ENCODE measurements around the gene RSPH6A. TPM values are rescaled to one million over a fixed set of nuclear protein-coding genes. Genes with fewer than 3 reads are reported as not detected.
A peak's percentile ranks its signal among the peaks of the same experiment; 100 is the strongest.
"Not testable (repeated sequence)": the region's sequence is repeated elsewhere in the genome, so short reads cannot be mapped to it uniquely, and the experiment has no call there.

The RSPH6A gene
- polyA plus RNA-seq, 4 donors: not detected

GRCh38 chr19:45804959-45805230 lies 10.2 kb downstream of the RSPH6A start:
- no peak for DNase-seq (ENCODE audit: low read depth in 4 of 4, low spot score in 2 of 4)

GRCh38 chr19:45804140-45804958 lies 10.8 kb downstream of the RSPH6A start:
- no peak for DNase-seq (ENCODE audit: low read depth in 4 of 4, low spot score in 2 of 4)

- no peak for DNase-seq (ENCODE audit: low read depth in 4 of 4, low spot score in 2 of 4)
Measured at GRCh38 chr19:45801603-45802175, 13.4 kb downstream of the RSPH6A start.

- DNase-seq (ENCODE audit: low read depth in 4 of 4, low spot score in 2 of 4): no peak
Measured at GRCh38 chr19:45800070-45800553, 15.0 kb downstream of the RSPH6A start.

GRCh38 chr19:45799541-45799940 lies 15.6 kb downstream of the RSPH6A start:
- DNase-seq (ENCODE audit: low read depth in 4 of 4, low spot score in 2 of 4): not testable (repeated sequence)

GRCh38 chr19:45798995-45799517 lies 16.1 kb downstream of the RSPH6A start:
- DNase-seq (ENCODE audit: low read depth in 4 of 4, low spot score in 2 of 4): peak in 3 of 4 donors; percentile 65 to 70 (median 68)

- no peak for DNase-seq (ENCODE audit: low read depth in 4 of 4, low spot score in 2 of 4)
Measured at GRCh38 chr19:45794627-45795026, 20.5 kb downstream of the RSPH6A start.

- DNase-seq (ENCODE audit: low read depth in 4 of 4, low spot score in 2 of 4): no peak
Measured at GRCh38 chr19:45793876-45794275, 21.2 kb downstream of the RSPH6A start.

- no peak for DNase-seq (ENCODE audit: low read depth in 4 of 4, low spot score in 2 of 4)
Measured at GRCh38 chr19:45793178-45793564, 21.9 kb downstream of the RSPH6A start.

GRCh38 chr19:45792470-45793177 lies 22.5 kb downstream of the RSPH6A start, which contains the start of gene DMWD:
Gene DMWD (minus strand): TSS chr19:45792845. CDS start chr19:45792756, 89 bp downstream.
- peak in 3 of 4 donors; percentile 98 to 99 (median 98) for DNase-seq (ENCODE audit: low read depth in 4 of 4, low spot score in 2 of 4)

GRCh38 chr19:45791744-45792469 lies 23.2 kb downstream of the RSPH6A start:
- DNase-seq (ENCODE audit: low read depth in 4 of 4, low spot score in 2 of 4): no peak

- no peak for DNase-seq (ENCODE audit: low read depth in 4 of 4, low spot score in 2 of 4)
Measured at GRCh38 chr19:45790942-45791341, 24.2 kb downstream of the RSPH6A start.

- DNase-seq (ENCODE audit: low read depth in 4 of 4, low spot score in 2 of 4): no peak
Measured at GRCh38 chr19:45789035-45789786, 25.9 kb downstream of the RSPH6A start.

- DNase-seq (ENCODE audit: low read depth in 4 of 4, low spot score in 2 of 4): no peak
Measured at GRCh38 chr19:45786533-45786894, 28.6 kb downstream of the RSPH6A start.

- no peak for DNase-seq (ENCODE audit: low read depth in 4 of 4, low spot score in 2 of 4)
Measured at GRCh38 chr19:45785781-45786532, 29.2 kb downstream of the RSPH6A start.

- no peak for DNase-seq (ENCODE audit: low read depth in 4 of 4, low spot score in 2 of 4)
Measured at GRCh38 chr19:45785097-45785496, 30.0 kb downstream of the RSPH6A start.

- DNase-seq (ENCODE audit: low read depth in 4 of 4, low spot score in 2 of 4): no peak
Measured at GRCh38 chr19:45784096-45784495, 31.0 kb downstream of the RSPH6A start.

GRCh38 chr19:45782820-45783785 lies 32.0 kb downstream of the RSPH6A start:
- no peak for DNase-seq (ENCODE audit: low read depth in 4 of 4, low spot score in 2 of 4)

Data from left renal cortex interstitium (tissue), 4 donors.